ENCODE measurements around the gene RMI1. TPM values are rescaled to one million over a fixed set of nuclear protein-coding genes. Genes with fewer than 3 reads are reported as not detected.
A peak's percentile ranks its signal among the peaks of the same experiment; 100 is the strongest.

Gene RMI1
- total RNA-seq, 4 donors from 2014 or later: 8.2 to 9.1 (median 8.4) TPM

- no peak overlapping the region for H3K4me3 ChIP-seq
- H3K27me3 ChIP-seq: no peaks in the 10 kb centered on the region
- DNase-seq: no peak
- H3K9me3 ChIP-seq: no peaks in the 10 kb centered on the region
- peak overlapping the region in 1 of 4 donors; percentile 55 for H3K27ac ChIP-seq
- H3K36me3 ChIP-seq: peaks cover 0 to 9% (median 0%) of the 10 kb centered on the region in 3 donors
- H3K4me1 ChIP-seq: no peaks in the 10 kb centered on the region
- TF ChIP-seq CTCF (IDR thresholded peaks at IDR 0.05) (no peak), POLR2A (IDR thresholded peaks at IDR 0.05) (no peak)
Measured at GRCh38 chr9:83987402-83987791, 6.8 kb downstream of the RMI1 start.

DNA sequence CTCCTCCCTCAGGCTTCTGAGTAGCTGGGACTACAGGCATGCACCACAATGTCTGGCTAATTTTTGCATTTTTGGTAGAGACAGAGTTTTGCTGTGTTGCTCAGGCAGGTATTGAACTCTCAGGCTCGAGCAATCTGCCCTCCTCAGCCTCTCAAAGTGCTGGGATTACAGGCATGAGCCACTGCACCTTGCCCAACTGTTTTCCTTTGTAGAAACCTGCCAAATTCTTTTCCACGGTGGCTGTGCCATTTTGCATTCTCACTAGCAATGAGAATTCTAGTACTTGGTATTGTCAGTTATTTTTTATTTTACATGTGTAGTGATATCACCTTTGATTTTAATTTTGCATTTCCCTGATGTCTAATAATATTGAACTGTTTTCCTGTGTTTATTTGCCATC lies 7.8 kb downstream of the RMI1 start:
- Histone ChIP-seq H3K27ac (no peak overlapping the region), H3K27me3 (no peaks in the 10 kb centered on the region), H3K4me3 (no peak overlapping the region), H3K36me3 (peaks cover 0 to 9% (median 0%) of the 10 kb centered on the region in 3 donors), H3K4me1 (no peaks in the 10 kb centered on the region), H3K9me3 (no peaks in the 10 kb centered on the region)
- TF ChIP-seq POLR2A (IDR thresholded peaks at IDR 0.05) (no peak), CTCF (IDR thresholded peaks at IDR 0.05) (no peak)
- no peak for DNase-seq

DNA sequence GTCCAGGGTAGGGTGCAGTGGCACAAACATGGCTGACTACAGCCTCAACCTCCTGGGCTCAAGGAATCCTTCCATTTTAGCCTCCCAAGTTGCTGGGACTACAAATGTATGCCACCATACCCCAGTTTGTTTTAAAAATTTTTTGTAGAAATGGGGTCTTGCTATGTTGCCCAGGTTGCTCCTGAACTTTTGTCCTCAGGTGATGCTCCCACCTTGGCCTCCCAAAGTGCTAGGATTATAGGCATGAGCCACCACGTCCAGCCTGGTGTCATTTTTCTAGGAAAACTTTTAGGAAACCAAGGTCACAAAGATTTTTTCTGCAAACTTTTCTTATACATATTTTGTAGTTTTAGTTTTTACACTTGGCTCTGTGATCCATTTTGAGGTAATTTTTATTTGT lies 10.8 kb downstream of the RMI1 start:
- Histone ChIP-seq H3K27me3 (no peaks in the 10 kb centered on the region), H3K4me1 (no peaks in the 10 kb centered on the region), H3K36me3 (peaks cover 0 to 9% (median 0%) of the 10 kb centered on the region in 3 donors), H3K4me3 (no peak overlapping the region), H3K27ac (no peak overlapping the region), H3K9me3 (no peaks in the 10 kb centered on the region)
- TF ChIP-seq POLR2A (IDR thresholded peaks at IDR 0.05): no peak
- TF ChIP-seq CTCF (IDR thresholded peaks at IDR 0.05): no peak
- DNase-seq: no peak

GRCh38 chr9:83992407-83992806 lies 11.8 kb downstream of the RMI1 start:
- no peaks in the 10 kb centered on the region for H3K9me3 ChIP-seq
- peaks cover 0 to 9% (median 0%) of the 10 kb centered on the region in 3 donors for H3K36me3 ChIP-seq
- H3K27me3 ChIP-seq: no peaks in the 10 kb centered on the region
- no peaks in the 10 kb centered on the region for H3K4me1 ChIP-seq
- DNase-seq: no peak
- no peak for TF ChIP-seq POLR2A (IDR thresholded peaks at IDR 0.05)
- peak in 1 of 6 experiments; percentile 28 for TF ChIP-seq CTCF (IDR thresholded peaks at IDR 0.05)
- no peak overlapping the region for H3K4me3 ChIP-seq
- no peak overlapping the region for H3K27ac ChIP-seq

- H3K27ac ChIP-seq: no peak overlapping the region
- TF ChIP-seq POLR2A (IDR thresholded peaks at IDR 0.05): no peak
Measured at GRCh38 chr9:83992901-83993300, 12.3 kb downstream of the RMI1 start.

GRCh38 chr9:83996126-83996525 lies 15.5 kb downstream of the RMI1 start:
- TF ChIP-seq CTCF (IDR thresholded peaks at IDR 0.05): no peak
- no peak for TF ChIP-seq POLR2A (IDR thresholded peaks at IDR 0.05)
- no peak for DNase-seq
- no peaks in the 10 kb centered on the region for H3K9me3 ChIP-seq

More at GRCh38 chr9:83992901-83993300, 12.3 kb downstream of the RMI1 start:
- H3K27me3 ChIP-seq: no peaks in the 10 kb centered on the region
- H3K4me3 ChIP-seq: no peak overlapping the region
- no peaks in the 10 kb centered on the region for H3K4me1 ChIP-seq
- H3K36me3 ChIP-seq: peaks cover 0 to 9% (median 0%) of the 10 kb centered on the region in 3 donors
- no peaks in the 10 kb centered on the region for H3K9me3 ChIP-seq
- DNase-seq: no peak

More at GRCh38 chr9:83996126-83996525, 15.5 kb downstream of the RMI1 start:
- H3K27ac ChIP-seq: no peak overlapping the region
- no peaks in the 10 kb centered on the region for H3K27me3 ChIP-seq
- no peak overlapping the region for H3K4me3 ChIP-seq
- no peaks in the 10 kb centered on the region for H3K36me3 ChIP-seq
- no peaks in the 10 kb centered on the region for H3K4me1 ChIP-seq

Measured in Peyer's patch (tissue), 4 donors.